Occipital lobe (tissue), 2 donors: ENCODE data around the gene RUBCN. TPM values are rescaled to one million over a fixed set of nuclear protein-coding genes. Genes with fewer than 3 reads are reported as not detected.
"Not testable (repeated sequence)": the region's sequence is repeated elsewhere in the genome, so short reads cannot be mapped to it uniquely, and the experiment has no call there.

Source experiments
- DNase-seq: peaks from one replicate; lab custom pipeline; 2025; lab: John Stamatoyannopoulos, UW
- total RNA-seq: library from RNA; depleted of rRNA; stranded (reverse); fragments of >200 nt; gene quantifications from one replicate; pipeline ENCODE4 v1.2.3, GENCODE V29; 2014

RUBCN gene
- total RNA-seq, 1 donor from 2014 or later = 29.3 TPM

- not testable (repeated sequence) for DNase-seq
Observed at GRCh38 chr3:197658706-197659105, 78.0 kb downstream of the RUBCN start.

- DNase-seq = not testable (repeated sequence)
Observed at GRCh38 chr3:197657541-197658292, 79.0 kb downstream of the RUBCN start.

- not testable (repeated sequence) for DNase-seq
Observed at GRCh38 chr3:197656960-197657359, 79.7 kb downstream of the RUBCN start.

- not testable (repeated sequence) for DNase-seq
Observed at GRCh38 chr3:197656129-197656528, 80.6 kb downstream of the RUBCN start.

- not testable (repeated sequence) for DNase-seq
Observed at GRCh38 chr3:197654998-197655330, 81.7 kb downstream of the RUBCN start.

- not testable (repeated sequence) for DNase-seq
Observed at GRCh38 chr3:197654090-197654997, 82.4 kb downstream of the RUBCN start.

- DNase-seq = not testable (repeated sequence)
Observed at GRCh38 chr3:197652860-197653259, 83.8 kb downstream of the RUBCN start.

GRCh38 chr3:197647649-197648048, 89.1 kb downstream of the RUBCN start:
- DNase-seq = not testable (repeated sequence)

- not testable (repeated sequence) for DNase-seq
Observed at GRCh38 chr3:197647191-197647590, 89.5 kb downstream of the RUBCN start.

- DNase-seq = not testable (repeated sequence)
Observed at GRCh38 chr3:197646294-197646693, 90.4 kb downstream of the RUBCN start.

- not testable (repeated sequence) for DNase-seq
Observed at GRCh38 chr3:197637556-197637955, 99.1 kb downstream of the RUBCN start.

GRCh38 chr3:197631989-197632388, 104.7 kb downstream of the RUBCN start:
- DNase-seq = not testable (repeated sequence)

- not testable (repeated sequence) for DNase-seq
Observed at GRCh38 chr3:197630766-197631165, 105.9 kb downstream of the RUBCN start.

GRCh38 chr3:197629286-197629685, 107.4 kb downstream of the RUBCN start:
- DNase-seq = not testable (repeated sequence)

GRCh38 chr3:197627772-197628523, 108.8 kb downstream of the RUBCN start:
- DNase-seq = not testable (repeated sequence)

- DNase-seq = not testable (repeated sequence)
Observed at GRCh38 chr3:197627158-197627771, 109.4 kb downstream of the RUBCN start.

GRCh38 chr3:197626404-197627157, 110.1 kb downstream of the RUBCN start:
- not testable (repeated sequence) for DNase-seq

GRCh38 chr3:197621478-197621877, 115.2 kb downstream of the RUBCN start:
- DNase-seq = not testable (repeated sequence)
